Hippocampal formation (tissue), 2 donors: ENCODE results near the gene WNT7B.

Experiments used
- DNase-seq, 2 donors: peaks; one replicate each; lab custom pipeline; 2025; lab: John Stamatoyannopoulos, UW

Gene WNT7B

GRCh38 chr22:45906946-45907345, 70.0 kb downstream of the WNT7B start:
- DNase-seq = no peak

- DNase-seq = no peak
Measured at GRCh38 chr22:45905924-45906865, 70.8 kb downstream of the WNT7B start.

- no peak for DNase-seq
Measured at GRCh38 chr22:45905326-45905923, 71.5 kb downstream of the WNT7B start.

GRCh38 chr22:45904236-45904635, 72.7 kb downstream of the WNT7B start:
- DNase-seq = no peak

GRCh38 chr22:45903355-45904135, 73.4 kb downstream of the WNT7B start:
- no peak for DNase-seq

- DNase-seq = no peak
Measured at GRCh38 chr22:45897736-45898135, 79.2 kb downstream of the WNT7B start.

GRCh38 chr22:45896964-45897538, 79.9 kb downstream of the WNT7B start:
- DNase-seq = no peak

GRCh38 chr22:45896153-45896951, 80.6 kb downstream of the WNT7B start:
- DNase-seq = no peak

- no peak for DNase-seq
Measured at GRCh38 chr22:45895436-45896152, 81.4 kb downstream of the WNT7B start.

GRCh38 chr22:45893516-45893915, 83.4 kb downstream of the WNT7B start:
- no peak for DNase-seq

- no peak for DNase-seq
Measured at GRCh38 chr22:45892681-45893461, 84.1 kb downstream of the WNT7B start.

- no peak for DNase-seq
Measured at GRCh38 chr22:45891996-45892621, 84.9 kb downstream of the WNT7B start.

GRCh38 chr22:45891471-45891995, 85.4 kb downstream of the WNT7B start:
- DNase-seq = no peak

- DNase-seq = no peak
Measured at GRCh38 chr22:45891021-45891421, 85.9 kb downstream of the WNT7B start.

- DNase-seq = no peak
Measured at GRCh38 chr22:45890351-45890635, 86.7 kb downstream of the WNT7B start.

GRCh38 chr22:45889539-45890350, 87.2 kb downstream of the WNT7B start:
- no peak for DNase-seq

GRCh38 chr22:45889093-45889538, 87.8 kb downstream of the WNT7B start:
- no peak for DNase-seq
